NCI-H1930 (cell line): ENCODE results near the gene MUC12.
"Not testable (repeated sequence)": the region's sequence is repeated elsewhere in the genome, so short reads cannot be mapped to it uniquely, and the experiment has no call there.

ENCODE experiments used
- DNase-seq, 2 experiments: peaks; one replicate each; lab custom pipeline; 2025; lab: John Stamatoyannopoulos, UW

MUC12 gene

GRCh38 chr7:100969066-100969615 is at the start of gene MUC12:
Gene MUC12 (plus strand): TSS chr7:100969565. CDS start chr7:100969623, 58 bp downstream.
- DNase-seq = no peak

GRCh38 chr7:100919779-100920437 is 49.5 kb upstream of the MUC12 start:
- not testable (repeated sequence) for DNase-seq

GRCh38 chr7:100921039-100921438 is 48.3 kb upstream of the MUC12 start:
- no peak for DNase-seq

GRCh38 chr7:100923616-100924015 is 45.7 kb upstream of the MUC12 start:
- DNase-seq = not testable (repeated sequence)

- DNase-seq = no peak
Observed at GRCh38 chr7:100929808-100930174, 39.6 kb upstream of the MUC12 start.

GRCh38 chr7:100933734-100934133 is 35.6 kb upstream of the MUC12 start:
- no peak for DNase-seq

GRCh38 chr7:100935381-100935780 is 34.0 kb upstream of the MUC12 start:
- not testable (repeated sequence) for DNase-seq

- not testable (repeated sequence) for DNase-seq
Observed at GRCh38 chr7:100936167-100936566, 33.2 kb upstream of the MUC12 start.

GRCh38 chr7:100942045-100942774 is 27.2 kb upstream of the MUC12 start:
- DNase-seq = no peak

- DNase-seq = no peak
Observed at GRCh38 chr7:100943693-100944092, 25.7 kb upstream of the MUC12 start.

GRCh38 chr7:100944138-100944537 is 25.2 kb upstream of the MUC12 start:
- no peak for DNase-seq

GRCh38 chr7:100946111-100946510 is 23.3 kb upstream of the MUC12 start:
- no peak for DNase-seq

GRCh38 chr7:100946766-100947365 is 22.5 kb upstream of the MUC12 start:
- DNase-seq = no peak

GRCh38 chr7:100947792-100948191 is 21.6 kb upstream of the MUC12 start:
- no peak for DNase-seq

GRCh38 chr7:100949227-100949932 is 20.0 kb upstream of the MUC12 start, which contains the start of gene MUC3A:
Gene MUC3A (plus strand): TSS chr7:100949534. CDS start chr7:100949625, 91 bp downstream.
- DNase-seq = no peak

GRCh38 chr7:100949933-100950443 is 19.4 kb upstream of the MUC12 start:
- no peak for DNase-seq

GRCh38 chr7:100951172-100951571 is 18.2 kb upstream of the MUC12 start:
- DNase-seq = no peak

GRCh38 chr7:100951888-100952560 is 17.3 kb upstream of the MUC12 start:
- DNase-seq = no peak

GRCh38 chr7:100952641-100953040 is 16.7 kb upstream of the MUC12 start:
- no peak for DNase-seq

GRCh38 chr7:100957832-100958421 is 11.4 kb upstream of the MUC12 start:
- no peak for DNase-seq

- no peak for DNase-seq
Observed at GRCh38 chr7:100959894-100960293, 9.5 kb upstream of the MUC12 start.
